GM12874 (cell line): ENCODE measurements around the gene SURF4.

Experiments used
- CTCF ChIP-seq: IDR thresholded peaks from 2 replicates; pipeline ENCODE4 v1.5.1; 2011; ENCODE audit warnings: low read depth, mild to moderate bottlenecking, control low read depth, low read length, moderate library complexity; ENCODE audit not compliant: insufficient read depth

Gene SURF4

GRCh38 chr9:133322701-133323100 is 53.2 kb downstream of the SURF4 start:
- no peak for TF ChIP-seq CTCF

GRCh38 chr9:133321411-133321935 is 54.4 kb downstream of the SURF4 start:
- TF ChIP-seq CTCF = no peak

- no peak for TF ChIP-seq CTCF
Observed at GRCh38 chr9:133320421-133320881, 55.4 kb downstream of the SURF4 start.

- TF ChIP-seq CTCF = no peak
Observed at GRCh38 chr9:133315997-133316396, 59.9 kb downstream of the SURF4 start.
